ENCODE data around the gene NR5A1.

DNA sequence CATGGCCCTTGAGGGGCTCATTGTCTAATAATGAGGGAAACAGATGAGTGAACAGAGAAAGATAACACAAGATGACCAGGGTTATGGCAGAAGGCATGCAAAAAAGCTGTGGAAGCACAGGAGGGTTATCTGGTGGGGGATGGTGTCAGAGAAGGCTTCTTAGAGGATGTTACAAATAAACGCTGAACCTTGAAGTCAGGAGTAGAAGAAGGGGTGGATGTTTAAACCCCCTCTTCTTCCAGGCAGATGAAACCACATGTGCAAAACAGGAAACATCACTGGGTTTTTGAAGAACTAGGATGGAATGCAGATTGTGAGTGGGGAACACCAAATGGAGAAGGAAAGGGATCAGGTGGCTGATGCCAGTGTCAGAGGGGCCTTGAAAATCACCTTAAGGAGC is 41.8 kb upstream of the NR5A1 start:
- TF ChIP-seq, protein P1, sequence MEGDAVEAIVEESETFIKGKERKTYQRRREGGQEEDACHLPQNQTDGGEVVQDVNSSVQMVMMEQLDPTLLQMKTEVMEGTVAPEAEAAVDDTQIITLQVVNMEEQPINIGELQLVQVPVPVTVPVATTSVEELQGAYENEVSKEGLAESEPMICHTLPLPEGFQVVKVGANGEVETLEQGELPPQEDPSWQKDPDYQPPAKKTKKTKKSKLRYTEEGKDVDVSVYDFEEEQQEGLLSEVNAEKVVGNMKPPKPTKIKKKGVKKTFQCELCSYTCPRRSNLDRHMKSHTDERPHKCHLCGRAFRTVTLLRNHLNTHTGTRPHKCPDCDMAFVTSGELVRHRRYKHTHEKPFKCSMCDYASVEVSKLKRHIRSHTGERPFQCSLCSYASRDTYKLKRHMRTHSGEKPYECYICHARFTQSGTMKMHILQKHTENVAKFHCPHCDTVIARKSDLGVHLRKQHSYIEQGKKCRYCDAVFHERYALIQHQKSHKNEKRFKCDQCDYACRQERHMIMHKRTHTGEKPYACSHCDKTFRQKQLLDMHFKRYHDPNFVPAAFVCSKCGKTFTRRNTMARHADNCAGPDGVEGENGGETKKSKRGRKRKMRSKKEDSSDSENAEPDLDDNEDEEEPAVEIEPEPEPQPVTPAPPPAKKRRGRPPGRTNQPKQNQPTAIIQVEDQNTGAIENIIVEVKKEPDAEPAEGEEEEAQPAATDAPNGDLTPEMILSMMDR (IDR thresholded peaks at IDR 0.05), result no peak
- TF ChIP-seq POLR2A (IDR thresholded peaks at IDR 0.05), result no peak
